Cardiac muscle cell (in vitro differentiated cells and primary cell): ENCODE data around the gene NPIPB8. TPM values are rescaled to one million over a fixed set of nuclear protein-coding genes. Genes with fewer than 3 reads are reported as not detected.
"Not testable (repeated sequence)": the region's sequence is repeated elsewhere in the genome, so short reads cannot be mapped to it uniquely, and the experiment has no call there.

ENCODE experiments used
- DNase-seq, 2 donors: peaks; one replicate each; pipeline versions ENCODE4 v3.0.0 to v3.0.0-alpha.2; 2010 to 2017; ENCODE audit warnings: low read depth in 1 of 2, low spot score in 1 of 2
- H3K27ac ChIP-seq: fragments of 200-600 bp; sonication (generic); 2 replicates; pipeline ENCODE4 v1.5.1; 2016
- H3K27me3 ChIP-seq: fragments of 200-600 bp; sonication (generic); 2 replicates; pipeline ENCODE4 v1.6.0; 2016; ENCODE audit warnings: control low read depth
- H3K36me3 ChIP-seq: fragments of 200-600 bp; sonication (generic); 2 replicates; pipeline ENCODE4 v1.5.1; 2016; ENCODE audit warnings: control low read depth
- H3K4me1 ChIP-seq: fragments of 200-600 bp; sonication (generic); 2 replicates; pipeline ENCODE4 v1.8.1; 2017; ENCODE audit warnings: low read depth, mild to moderate bottlenecking, mixed run types
- H3K4me3 ChIP-seq: fragments of 200-600 bp; sonication (generic); 2 replicates; pipeline ENCODE4 v1.5.1; 2016; ENCODE audit warnings: mild to moderate bottlenecking
- H3K9me3 ChIP-seq: fragments of 200-600 bp; sonication (generic); 2 replicates; pipeline ENCODE4 v1.5.1; 2017; ENCODE audit warnings: low read depth, mild to moderate bottlenecking, control low read depth
- polyA plus RNA-seq: library from polyadenylated mRNA; unstranded; fragments of >200 nt; fragmentation: Nextera tagmentation; extraction: Ambion mirVana; gene quantifications from 2 replicates; pipeline ENCODE4 v1.2.1, GENCODE V29; 2016
- total RNA-seq: library from RNA; depleted of rRNA; stranded (reverse); fragments of >200 nt; gene quantifications from 2 replicates; pipeline ENCODE4 v1.2.3, GENCODE V29; 2016
- TF ChIP-seq, protein P1 (sequence below): IDR thresholded peaks from 2 replicates; pipeline ENCODE4 v1.5.1; 2012; ENCODE audit warnings: low read depth, mild to moderate bottlenecking, low read length

NPIPB8 gene
- total and polyA plus RNA-seq, 2 experiments from 2014 or later = 1.4 TPM; not detected in 1

DNA sequence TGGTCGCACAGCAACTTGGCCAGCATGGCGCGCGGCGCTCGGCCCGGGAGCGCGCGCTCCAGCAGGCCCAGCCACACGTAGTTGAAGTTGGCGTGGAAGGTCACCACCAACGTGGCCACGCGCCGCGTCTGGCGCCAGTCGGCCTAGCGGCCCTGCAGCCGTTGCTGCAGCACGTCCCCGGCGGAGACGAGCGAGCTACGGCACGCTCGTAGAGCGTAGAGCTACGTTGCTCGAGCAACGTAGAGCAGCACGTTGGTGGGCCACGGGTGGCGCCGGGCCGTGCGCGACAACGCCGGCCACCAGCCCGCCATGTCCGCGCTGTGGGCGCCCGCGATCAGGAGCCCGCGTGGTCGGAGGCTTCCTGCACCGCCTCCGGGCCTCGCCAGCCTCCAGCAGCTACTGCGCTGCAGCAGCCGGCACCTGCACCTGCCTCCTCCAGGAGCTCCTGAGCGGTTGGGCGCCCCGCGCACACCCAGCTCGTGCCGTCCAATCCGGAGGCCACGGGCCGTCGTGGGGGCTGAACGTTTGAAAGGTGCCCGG lies 14.6 kb upstream of the NPIPB8 start:
- peaks cover 9% of the 10 kb centered on the region for H3K4me1 ChIP-seq
- TF ChIP-seq, protein P1, sequence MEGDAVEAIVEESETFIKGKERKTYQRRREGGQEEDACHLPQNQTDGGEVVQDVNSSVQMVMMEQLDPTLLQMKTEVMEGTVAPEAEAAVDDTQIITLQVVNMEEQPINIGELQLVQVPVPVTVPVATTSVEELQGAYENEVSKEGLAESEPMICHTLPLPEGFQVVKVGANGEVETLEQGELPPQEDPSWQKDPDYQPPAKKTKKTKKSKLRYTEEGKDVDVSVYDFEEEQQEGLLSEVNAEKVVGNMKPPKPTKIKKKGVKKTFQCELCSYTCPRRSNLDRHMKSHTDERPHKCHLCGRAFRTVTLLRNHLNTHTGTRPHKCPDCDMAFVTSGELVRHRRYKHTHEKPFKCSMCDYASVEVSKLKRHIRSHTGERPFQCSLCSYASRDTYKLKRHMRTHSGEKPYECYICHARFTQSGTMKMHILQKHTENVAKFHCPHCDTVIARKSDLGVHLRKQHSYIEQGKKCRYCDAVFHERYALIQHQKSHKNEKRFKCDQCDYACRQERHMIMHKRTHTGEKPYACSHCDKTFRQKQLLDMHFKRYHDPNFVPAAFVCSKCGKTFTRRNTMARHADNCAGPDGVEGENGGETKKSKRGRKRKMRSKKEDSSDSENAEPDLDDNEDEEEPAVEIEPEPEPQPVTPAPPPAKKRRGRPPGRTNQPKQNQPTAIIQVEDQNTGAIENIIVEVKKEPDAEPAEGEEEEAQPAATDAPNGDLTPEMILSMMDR = no peak
- no peak overlapping the region for H3K4me3 ChIP-seq
- H3K27me3 ChIP-seq = no peaks in the 10 kb centered on the region
- H3K9me3 ChIP-seq = no peaks in the 10 kb centered on the region
- H3K36me3 ChIP-seq = no peaks in the 10 kb centered on the region
- no peak overlapping the region for H3K27ac ChIP-seq
- peak in 1 of 2 donors; percentile 44 for DNase-seq

DNA sequence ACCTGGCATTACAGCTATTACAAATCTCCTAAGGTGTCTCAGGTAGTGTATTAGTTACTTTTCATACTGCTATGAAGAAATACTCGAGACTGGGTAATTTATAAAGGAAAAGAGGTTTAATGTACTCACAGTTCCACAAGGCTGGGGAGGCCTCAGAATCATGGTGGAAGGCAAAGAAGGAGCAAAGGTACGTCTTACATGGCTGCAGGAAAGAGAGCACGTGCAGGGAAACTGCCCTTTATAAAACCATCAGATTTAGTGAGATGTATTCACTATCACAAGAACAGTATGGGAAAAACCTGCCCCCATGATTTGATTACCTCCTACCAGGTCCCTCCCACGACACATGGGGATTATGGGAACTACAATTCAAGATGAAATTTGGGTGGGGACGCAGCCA lies 7.0 kb upstream of the NPIPB8 start:
- H3K27ac ChIP-seq, H3K27me3 ChIP-seq, H3K9me3 ChIP-seq, H3K4me3 ChIP-seq, H3K4me1 ChIP-seq, H3K36me3 ChIP-seq, DNase-seq: not testable (repeated sequence)

DNA sequence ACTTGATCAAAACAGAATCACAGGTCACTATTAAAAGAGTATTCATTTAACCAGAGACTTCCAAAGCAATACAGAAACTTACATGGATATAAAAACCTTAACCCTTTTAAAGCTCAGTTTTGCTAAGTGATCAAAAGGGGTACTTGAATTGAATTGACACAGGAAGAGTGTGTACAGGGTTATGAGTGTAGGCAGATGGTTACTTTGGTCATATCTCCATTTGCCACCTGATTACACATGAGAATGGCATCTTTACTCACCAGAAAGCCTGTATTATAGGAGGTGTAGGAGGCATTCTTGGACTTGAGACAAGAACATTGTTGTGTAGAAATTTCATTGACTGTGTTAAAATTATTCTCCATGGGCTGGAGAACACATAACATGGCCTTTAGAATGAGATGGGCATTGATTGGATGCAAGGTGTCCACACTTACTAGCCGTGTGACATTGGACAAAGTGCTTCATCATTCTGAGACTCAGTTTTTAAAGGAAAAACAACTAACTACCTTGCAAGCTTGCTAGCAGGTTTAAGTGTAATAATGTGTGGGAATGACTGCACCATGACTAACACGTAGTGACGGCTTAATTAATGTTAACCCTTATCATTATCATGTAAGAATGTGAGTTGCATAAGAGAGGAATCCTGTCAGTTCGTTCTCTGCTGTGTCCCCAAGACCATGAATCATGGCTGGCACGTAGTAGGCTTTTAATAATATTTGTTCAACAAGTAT lies 1.6 kb upstream of the NPIPB8 start:
- not testable (repeated sequence) for H3K9me3 ChIP-seq, H3K4me1 ChIP-seq, H3K36me3 ChIP-seq, H3K4me3 ChIP-seq, H3K27me3 ChIP-seq, H3K27ac ChIP-seq
- DNase-seq = peak in 1 of 2 donors; percentile 83

DNA sequence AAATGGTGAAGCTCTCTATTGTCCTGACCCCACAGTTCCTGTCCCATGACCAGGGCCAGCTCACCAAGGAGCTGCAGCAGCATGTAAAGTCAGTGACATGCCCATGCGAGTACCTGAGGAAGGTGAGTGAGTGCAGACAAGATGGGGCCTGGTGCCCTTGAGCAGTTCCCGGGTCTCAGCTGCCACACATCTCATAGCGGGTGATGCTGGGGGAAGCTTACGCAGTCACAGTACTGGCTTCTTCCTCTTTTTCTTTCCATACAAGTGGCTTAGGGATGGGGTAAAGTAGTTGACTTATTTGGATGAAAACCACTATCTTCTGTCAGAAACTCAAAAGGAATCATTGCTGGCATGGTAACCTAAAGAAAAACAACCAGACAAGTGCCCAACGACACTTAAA lies 494 bp downstream of the NPIPB8 start:
- not testable (repeated sequence) for H3K4me3 ChIP-seq, H3K27me3 ChIP-seq, H3K36me3 ChIP-seq, H3K9me3 ChIP-seq, DNase-seq, H3K27ac ChIP-seq, H3K4me1 ChIP-seq

DNA sequence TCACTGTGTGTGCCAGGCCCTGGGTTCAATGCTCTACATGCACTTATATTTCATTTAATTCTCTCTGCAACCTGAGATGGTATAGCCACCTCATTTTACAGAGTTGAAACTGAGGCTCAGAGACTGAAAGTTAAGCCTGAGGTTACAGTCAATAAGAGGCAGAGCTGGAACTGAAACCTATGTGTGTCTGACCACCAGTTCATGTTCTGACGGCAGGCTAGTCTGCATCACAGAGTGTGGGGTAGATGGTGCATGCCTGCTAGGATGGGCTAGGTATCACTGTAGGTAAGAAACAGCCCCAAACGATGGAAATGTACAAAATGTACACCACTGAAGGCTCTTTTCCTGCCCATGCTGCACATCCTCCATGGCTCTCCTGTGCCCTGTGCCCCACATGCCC lies 2.1 kb downstream of the NPIPB8 start:
- not testable (repeated sequence) for H3K27me3 ChIP-seq, H3K4me1 ChIP-seq, DNase-seq, H3K9me3 ChIP-seq, H3K36me3 ChIP-seq, H3K27ac ChIP-seq, H3K4me3 ChIP-seq

DNA sequence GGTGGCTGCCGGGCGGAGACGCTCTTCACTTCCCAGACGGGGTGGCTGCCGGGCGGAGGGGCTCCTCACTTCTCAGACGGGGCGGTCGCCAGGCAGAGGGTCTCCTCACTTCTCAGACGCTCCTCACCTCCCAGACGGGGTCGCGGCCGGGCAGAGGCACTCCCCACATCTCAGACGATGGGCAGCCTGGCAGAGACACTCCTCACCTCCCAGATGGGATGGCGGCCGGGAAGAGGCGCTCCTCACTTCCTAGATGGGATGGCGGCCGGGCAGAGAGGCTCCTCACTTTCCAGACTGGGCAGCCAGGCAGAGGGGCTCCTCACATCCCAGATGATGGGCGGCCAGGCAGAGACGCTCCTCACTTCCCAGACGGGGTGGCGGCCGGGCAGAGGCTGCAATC lies 28.4 kb downstream of the NPIPB8 start:
- not testable (repeated sequence) for H3K4me1 ChIP-seq, H3K4me3 ChIP-seq, H3K27me3 ChIP-seq, H3K36me3 ChIP-seq, H3K27ac ChIP-seq, DNase-seq, H3K9me3 ChIP-seq

DNA sequence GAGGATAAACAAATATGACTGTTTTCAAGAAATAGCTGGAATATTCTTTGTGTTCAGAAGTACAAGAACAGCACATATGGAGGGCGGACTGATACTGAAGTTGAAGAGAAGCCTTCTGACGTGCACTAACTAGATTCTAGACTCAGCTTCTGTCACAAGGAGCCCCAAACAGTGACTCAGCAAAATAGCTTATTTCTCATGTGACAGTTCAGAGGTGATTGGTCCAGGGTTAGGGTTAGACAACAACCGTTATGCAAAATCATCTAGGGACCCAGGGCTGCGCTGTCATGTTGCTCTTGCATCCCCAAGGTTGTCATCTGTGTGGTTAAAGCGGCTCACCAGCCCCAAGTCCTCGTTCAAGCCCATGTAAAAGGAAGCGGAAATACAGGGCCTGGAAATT lies 29.6 kb downstream of the NPIPB8 start:
- not testable (repeated sequence) for H3K27me3 ChIP-seq, H3K27ac ChIP-seq, H3K4me1 ChIP-seq, H3K9me3 ChIP-seq, DNase-seq, H3K36me3 ChIP-seq, H3K4me3 ChIP-seq

DNA sequence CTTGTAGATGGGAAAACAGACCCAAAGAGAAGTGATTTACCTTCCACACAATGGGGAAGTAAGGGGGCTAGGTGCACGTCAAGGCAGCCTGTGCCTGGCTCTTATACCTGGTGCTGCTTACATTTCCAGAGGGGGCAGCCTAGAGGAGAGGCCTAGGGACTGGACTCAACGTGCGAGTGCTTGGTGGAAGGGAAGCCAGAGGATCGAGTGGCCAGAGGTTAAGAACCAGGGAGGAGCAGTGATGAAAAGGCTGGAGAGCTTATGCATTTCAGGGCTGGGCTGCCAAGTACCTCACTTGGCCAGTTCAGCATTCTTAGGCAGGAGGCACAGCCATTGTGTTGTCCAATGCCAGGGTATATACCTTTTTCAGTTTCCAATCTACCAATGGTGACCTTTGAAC lies 30.3 kb downstream of the NPIPB8 start:
- H3K9me3 ChIP-seq, H3K4me1 ChIP-seq, H3K36me3 ChIP-seq, H3K4me3 ChIP-seq, H3K27ac ChIP-seq, DNase-seq, H3K27me3 ChIP-seq: not testable (repeated sequence)

DNA sequence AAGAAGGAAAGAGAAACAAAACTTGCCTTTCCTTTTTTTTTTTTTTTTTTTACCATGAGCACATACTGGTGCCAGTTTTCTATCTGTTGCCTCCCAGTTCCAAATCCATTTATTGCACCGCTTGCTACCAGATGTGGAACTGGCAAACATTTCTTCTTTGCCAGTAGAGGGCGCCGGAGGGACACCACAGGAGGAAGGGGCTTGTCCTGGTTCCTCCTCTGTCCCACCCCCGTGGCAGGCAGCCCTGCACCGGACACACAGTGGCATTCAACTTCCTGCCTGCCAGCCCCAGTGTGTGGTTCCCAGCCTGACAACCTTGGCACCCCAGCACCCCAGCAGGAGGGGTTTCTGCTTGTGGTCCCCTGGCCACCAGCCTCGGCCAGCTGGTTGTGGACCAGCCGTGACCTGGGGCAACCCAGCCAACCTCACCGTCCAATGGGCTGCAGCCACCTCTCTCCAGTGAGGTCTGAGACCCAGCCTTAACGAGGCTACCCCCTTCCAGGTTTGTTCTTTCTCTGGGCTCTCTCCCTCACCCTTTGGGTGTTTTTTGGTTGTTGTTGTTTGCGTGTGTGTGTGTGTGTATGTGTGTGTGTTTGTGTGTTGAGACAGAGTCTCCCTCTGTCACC lies 50.6 kb downstream of the NPIPB8 start:
- H3K36me3 ChIP-seq, H3K4me3 ChIP-seq, DNase-seq, H3K27me3 ChIP-seq, H3K4me1 ChIP-seq, H3K9me3 ChIP-seq, H3K27ac ChIP-seq: not testable (repeated sequence)

DNA sequence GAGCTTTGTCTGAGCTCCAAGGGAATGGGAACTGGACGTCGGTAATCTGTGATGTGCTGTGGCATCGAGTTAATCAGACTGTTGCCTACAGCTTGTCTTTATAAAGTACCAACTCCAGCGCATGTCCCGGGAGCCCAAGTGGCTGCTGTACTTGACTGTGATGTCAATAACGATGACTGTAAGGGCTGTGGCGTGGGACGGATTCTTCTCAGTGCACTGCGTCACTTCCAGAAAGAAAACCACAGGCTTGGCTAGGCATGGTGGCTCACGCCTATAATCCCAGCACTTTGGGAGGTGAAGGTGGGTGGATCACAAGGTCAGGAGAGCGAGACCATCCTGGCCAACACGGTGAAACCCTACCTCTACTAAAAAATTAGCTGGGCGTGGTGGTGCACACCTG lies 51.6 kb downstream of the NPIPB8 start:
- not testable (repeated sequence) for H3K4me3 ChIP-seq, H3K36me3 ChIP-seq, DNase-seq, H3K27me3 ChIP-seq, H3K27ac ChIP-seq, H3K4me1 ChIP-seq, H3K9me3 ChIP-seq

DNA sequence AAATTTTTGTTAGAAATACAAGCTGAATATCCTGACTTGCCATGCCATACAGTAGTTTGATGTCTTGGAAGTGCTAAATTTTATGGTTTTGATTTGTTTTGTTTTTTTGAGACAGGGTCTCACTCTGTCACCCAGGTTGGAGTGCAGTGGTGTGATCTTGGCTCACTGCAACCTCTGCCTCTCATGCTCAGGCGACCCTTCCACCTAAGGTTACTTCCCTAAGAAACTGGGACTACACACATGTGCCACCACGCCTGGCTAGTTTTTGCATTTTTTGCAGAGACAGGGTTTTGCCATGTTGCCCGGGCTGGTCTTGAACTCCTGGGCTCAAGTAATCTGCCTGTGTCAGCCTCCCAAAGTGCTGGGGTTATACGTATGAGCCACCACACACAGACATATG lies 53.9 kb downstream of the NPIPB8 start:
- H3K27me3 ChIP-seq, DNase-seq, H3K27ac ChIP-seq, H3K4me1 ChIP-seq, H3K9me3 ChIP-seq, H3K4me3 ChIP-seq, H3K36me3 ChIP-seq: not testable (repeated sequence)

DNA sequence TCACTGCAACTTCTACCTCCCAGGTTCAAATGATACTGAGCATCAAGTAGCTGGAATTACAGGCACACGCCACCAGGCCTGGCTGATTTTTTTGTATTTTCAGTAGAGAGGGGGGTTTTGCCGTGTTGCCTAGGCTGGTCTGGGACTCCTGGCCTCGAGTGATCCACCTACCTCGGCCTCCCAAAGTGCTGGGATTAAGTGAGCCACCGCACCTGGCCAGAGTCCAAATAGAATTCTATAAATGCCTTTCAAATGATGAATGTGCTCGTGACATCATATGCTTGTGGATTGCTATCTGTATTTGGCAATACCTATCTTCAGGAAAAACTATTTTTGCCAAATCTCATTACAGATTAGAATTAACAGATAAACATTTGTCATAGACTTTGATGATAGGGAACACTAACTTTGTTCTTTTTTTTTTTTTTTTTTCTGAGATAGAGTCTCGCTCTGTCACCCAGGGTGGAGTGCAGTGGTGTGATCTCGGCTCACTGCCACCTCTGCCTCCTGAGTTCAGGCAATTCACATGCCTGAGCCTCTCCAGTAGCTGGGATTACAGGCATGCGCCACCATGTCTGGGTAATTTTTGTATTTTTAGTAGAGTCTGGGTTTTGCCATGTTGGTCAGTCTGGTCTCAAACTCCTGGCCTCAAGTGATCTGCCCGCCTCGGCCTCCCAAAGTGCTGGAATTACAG lies 55.5 kb downstream of the NPIPB8 start:
- H3K36me3 ChIP-seq, H3K27me3 ChIP-seq, H3K4me3 ChIP-seq, H3K27ac ChIP-seq, H3K9me3 ChIP-seq, DNase-seq, H3K4me1 ChIP-seq: not testable (repeated sequence)

DNA sequence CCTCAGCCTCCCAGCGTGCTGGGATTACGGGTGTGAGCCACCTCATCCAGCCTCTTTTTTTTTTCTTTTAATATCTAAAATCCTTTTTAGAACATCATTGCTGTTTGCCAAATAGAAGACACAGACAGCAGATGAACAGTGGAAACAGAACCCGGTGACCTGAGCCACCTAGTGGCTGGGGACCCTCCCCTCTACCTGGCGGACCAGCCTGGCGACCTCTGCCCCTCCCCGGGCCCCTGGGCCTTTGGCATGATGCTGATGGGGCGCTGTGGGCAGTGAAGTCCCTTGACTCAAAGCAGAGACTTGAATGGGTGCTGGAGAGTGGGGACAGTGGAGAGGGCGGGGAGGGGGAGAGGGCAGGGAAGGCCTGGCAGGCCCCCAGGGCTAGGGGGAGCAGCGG lies 61.9 kb downstream of the NPIPB8 start:
- H3K4me1 ChIP-seq, H3K4me3 ChIP-seq, H3K27ac ChIP-seq, DNase-seq, H3K27me3 ChIP-seq, H3K36me3 ChIP-seq, H3K9me3 ChIP-seq: not testable (repeated sequence)
